WTC11 (cell line): ENCODE results near the gene LRRC61. TPM values are rescaled to one million over a fixed set of nuclear protein-coding genes. Genes with fewer than 3 reads are reported as not detected.

Experiments used
- ATAC-seq: fragments of 200-7000 bp; cut with Tn5 transposase; 2 replicates; pipeline ENCODE4 v1.10.0; 2021; ENCODE audit warnings: mild to moderate bottlenecking, moderate library complexity
- CTCF ChIA-PET: fragments of 300-600 bp; sonication (Branson Sonifier 250); formaldehyde crosslinking; loops from one replicate; lab custom pipeline; 2021; ENCODE audit warnings: antibody characterized with exemption; lab: Charles Lee
- POLR2A ChIA-PET: fragments of 350-600 bp; sonication (Branson Sonifier 250); formaldehyde crosslinking; loops from one replicate; lab custom pipeline; 2021; ENCODE audit warnings: antibody characterized with exemption; lab: Charles Lee
- DNase-seq: peaks from one replicate; pipeline ENCODE4 v3.0.0; 2021; ENCODE audit warnings: low spot score
- H3K27ac Mint-ChIP-seq: 2 replicates; pipeline ENCODE4 v1.8.0; 2021; ENCODE audit warnings: mixed read lengths
- H3K27me3 Mint-ChIP-seq: 2 replicates; pipeline ENCODE4 v1.8.0; 2021; ENCODE audit warnings: low read depth, mild to moderate bottlenecking, moderate library complexity, mixed read lengths
- H3K36me3 Mint-ChIP-seq: 2 replicates; pipeline ENCODE4 v1.8.0; 2021; ENCODE audit warnings: mixed read lengths
- H3K4me1 Mint-ChIP-seq: 2 replicates; pipeline ENCODE4 v1.8.0; 2022; ENCODE audit warnings: mixed read lengths
- H3K4me3 Mint-ChIP-seq: 2 replicates; pipeline ENCODE4 v1.8.0; 2021; ENCODE audit warnings: mild to moderate bottlenecking, moderate library complexity, mixed read lengths
- H3K9me3 Mint-ChIP-seq: 2 replicates; pipeline ENCODE4 v1.8.0; 2021; ENCODE audit warnings: mixed read lengths
- ARID4B ChIP-seq: sonication (generic); formaldehyde crosslinking; IDR thresholded peaks from 2 replicates; pipeline ENCODE4 v1.8.0; 2023; ENCODE audit warnings: missing genetic modification reagents, mild to moderate bottlenecking, borderline replicate concordance
- ATF6 ChIP-seq: sonication (generic); formaldehyde crosslinking; IDR thresholded peaks from 2 replicates; pipeline ENCODE4 v1.8.1; 2023; ENCODE audit warnings: mild to moderate bottlenecking, missing genetic modification reagents
- E2F1 ChIP-seq: sonication (generic); formaldehyde crosslinking; IDR thresholded peaks from 2 replicates; pipeline ENCODE4 v1.8.0; 2022; ENCODE audit warnings: mild to moderate bottlenecking, missing genetic modification reagents
- ESRRA ChIP-seq: sonication (generic); formaldehyde crosslinking; IDR thresholded peaks from 2 replicates; pipeline ENCODE4 v1.8.1; 2022; ENCODE audit warnings: mild to moderate bottlenecking, missing genetic modification reagents, borderline replicate concordance
- FOXJ3 ChIP-seq: sonication (generic); formaldehyde crosslinking; IDR thresholded peaks from 2 replicates; pipeline ENCODE4 v1.9.0; 2021; ENCODE audit warnings: missing genetic modification reagents, mild to moderate bottlenecking, borderline replicate concordance
- GABPB1 ChIP-seq: sonication (generic); formaldehyde crosslinking; IDR thresholded peaks from 2 replicates; pipeline ENCODE4 v1.8.1; 2023; ENCODE audit warnings: mild to moderate bottlenecking, missing genetic modification reagents
- GRHL2 ChIP-seq: fragments of 250-450 bp; sonication (Bioruptor Pico); IDR thresholded peaks from 2 replicates; pipeline ENCODE4 v1.8.0; 2022; ENCODE audit warnings: mild to moderate bottlenecking, moderate library complexity; ENCODE audit not compliant: insufficient replicate concordance, severe bottlenecking
- JUN ChIP-seq: sonication (generic); formaldehyde crosslinking; IDR thresholded peaks from 2 replicates; pipeline ENCODE4 v1.8.0; 2023; ENCODE audit warnings: mild to moderate bottlenecking, missing genetic modification reagents
- KAT7 ChIP-seq: sonication (generic); formaldehyde crosslinking; IDR thresholded peaks from 2 replicates; pipeline ENCODE4 v1.8.1; 2023; ENCODE audit warnings: missing genetic modification reagents, mild to moderate bottlenecking, borderline replicate concordance
- NFYB ChIP-seq: sonication (generic); formaldehyde crosslinking; conservative IDR thresholded peaks from 2 replicates; pipeline ENCODE4 v1.8.0; 2022; ENCODE audit warnings: low read depth, missing genetic modification reagents
- OVOL2 ChIP-seq: fragments of 250-450 bp; sonication (Bioruptor Pico); IDR thresholded peaks from 2 replicates; pipeline ENCODE4 v1.9.0; 2021; ENCODE audit warnings: mild to moderate bottlenecking, borderline replicate concordance
- RORB ChIP-seq: fragments of 250-450 bp; sonication (Bioruptor Pico); IDR thresholded peaks from 2 replicates; pipeline ENCODE4 v1.9.0; 2021; ENCODE audit warnings: mild to moderate bottlenecking
- SOX15 ChIP-seq: fragments of 250-450 bp; sonication (Bioruptor Pico); IDR thresholded peaks from 2 replicates; pipeline ENCODE4 v1.9.0; 2021; ENCODE audit warnings: mild to moderate bottlenecking
- TP53 ChIP-seq: sonication (generic); formaldehyde crosslinking; IDR thresholded peaks from 2 replicates; pipeline ENCODE4 v1.8.1; 2023; ENCODE audit warnings: mild to moderate bottlenecking, missing genetic modification reagents
- ZBTB43 ChIP-seq: sonication (generic); formaldehyde crosslinking; IDR thresholded peaks from 2 replicates; pipeline ENCODE4 v1.8.1; 2023; ENCODE audit warnings: mild to moderate bottlenecking, missing genetic modification reagents
- ZNF281 ChIP-seq: sonication (generic); formaldehyde crosslinking; IDR thresholded peaks from 2 replicates; pipeline ENCODE4 v1.8.0; 2023; ENCODE audit warnings: mild to moderate bottlenecking, missing genetic modification reagents
- total RNA-seq: library from RNA; stranded (reverse); gene quantifications from 3 replicates; pipeline ENCODE4 v1.2.3, GENCODE V29; 2021

Gene LRRC61
- total RNA-seq, 1 experiment from 2014 or later: 27.7 TPM

- ChIA-PET POLR2A (interaction anchor here (0.9 to 1.8 kb wide), 4 partner anchors 9 to 66 kb away, joined by 3 to 7 read pairs (median 5); no protein-coding TSS in a partner anchor), CTCF (interaction anchor here (1.0 to 1.7 kb wide), 2 partner anchors 8 to 40 kb away, joined by 4 to 6 read pairs; no protein-coding TSS in a partner anchor)
- peaks cover 75% of the 10 kb centered on the region for H3K4me1 Mint-ChIP-seq
- peaks cover 18% of the 10 kb centered on the region for H3K36me3 Mint-ChIP-seq
- no peak for TF ChIP-seq OVOL2 (CRISPR knock-in tag)
- TF ChIP-seq ZBTB43 (CRISPR knock-in tag): no peak
- TF ChIP-seq SOX15 (CRISPR knock-in tag): no peak
- TF ChIP-seq JUN (CRISPR knock-in tag): no peak
- TF ChIP-seq ARID4B (CRISPR knock-in tag): no peak
- TF ChIP-seq E2F1 (CRISPR knock-in tag): no peak
- no peak for TF ChIP-seq ZNF281 (CRISPR knock-in tag)
- no peak for TF ChIP-seq ATF6 (CRISPR knock-in tag)
- no peak for TF ChIP-seq ESRRA (CRISPR knock-in tag)
- no peaks in the 10 kb centered on the region for H3K9me3 Mint-ChIP-seq
- no peak overlapping the region for H3K4me3 Mint-ChIP-seq
- DNase-seq (no peak), ATAC-seq (no peak)
- H3K27ac Mint-ChIP-seq: peak overlapping the region; percentile 95
- peaks cover 13% of the 10 kb centered on the region for H3K27me3 Mint-ChIP-seq
Measured at GRCh38 chr7:150337659-150338081, 14.5 kb downstream of the LRRC61 start.

GRCh38 chr7:150338166-150338829 is 15.1 kb downstream of the LRRC61 start:
- POLR2A ChIA-PET: interaction anchor here (1.5 to 1.8 kb wide), 3 partner anchors 9 to 64 kb away, joined by 5 to 7 read pairs (median 5); no protein-coding TSS in a partner anchor
- ATAC-seq (no peak), DNase-seq (no peak)
- H3K36me3 Mint-ChIP-seq: peaks cover 15% of the 10 kb centered on the region
- H3K4me3 Mint-ChIP-seq: no peak overlapping the region
- CTCF ChIA-PET: interaction anchor here (1.0 to 1.7 kb wide), 2 partner anchors 9 to 40 kb away, joined by 4 to 6 read pairs; no protein-coding TSS in a partner anchor
- H3K27ac Mint-ChIP-seq: peak overlapping the region; percentile 95
- peaks cover 78% of the 10 kb centered on the region for H3K4me1 Mint-ChIP-seq
- peaks cover 19% of the 10 kb centered on the region for H3K27me3 Mint-ChIP-seq
- H3K9me3 Mint-ChIP-seq: peaks cover under 1% of the 10 kb centered on the region; the same call in 1 of the 2 replicates
- TF ChIP-seq NFYB (CRISPR knock-in tag): no peak
- TF ChIP-seq ARID4B (CRISPR knock-in tag): no peak
- no peak for TF ChIP-seq GRHL2 (CRISPR knock-in tag)
- TF ChIP-seq FOXJ3 (CRISPR knock-in tag): no peak
- peak; percentile 70; the same call in 1 of the 2 replicates for TF ChIP-seq TP53 (CRISPR knock-in tag)
- TF ChIP-seq KAT7 (CRISPR knock-in tag): no peak
- no peak for TF ChIP-seq GABPB1 (CRISPR knock-in tag)
- TF ChIP-seq RORB (CRISPR knock-in tag): no peak
